ENCODE data around the gene CDKAL1. TPM values are rescaled to one million over a fixed set of nuclear protein-coding genes. Genes with fewer than 3 reads are reported as not detected.

CDKAL1 gene
- total and polyA plus RNA-seq, 2 donors (not counting 3 experiments of a cell fraction or from before 2014, with no cell fraction given), result 6.1 to 20.5 TPM

DNA sequence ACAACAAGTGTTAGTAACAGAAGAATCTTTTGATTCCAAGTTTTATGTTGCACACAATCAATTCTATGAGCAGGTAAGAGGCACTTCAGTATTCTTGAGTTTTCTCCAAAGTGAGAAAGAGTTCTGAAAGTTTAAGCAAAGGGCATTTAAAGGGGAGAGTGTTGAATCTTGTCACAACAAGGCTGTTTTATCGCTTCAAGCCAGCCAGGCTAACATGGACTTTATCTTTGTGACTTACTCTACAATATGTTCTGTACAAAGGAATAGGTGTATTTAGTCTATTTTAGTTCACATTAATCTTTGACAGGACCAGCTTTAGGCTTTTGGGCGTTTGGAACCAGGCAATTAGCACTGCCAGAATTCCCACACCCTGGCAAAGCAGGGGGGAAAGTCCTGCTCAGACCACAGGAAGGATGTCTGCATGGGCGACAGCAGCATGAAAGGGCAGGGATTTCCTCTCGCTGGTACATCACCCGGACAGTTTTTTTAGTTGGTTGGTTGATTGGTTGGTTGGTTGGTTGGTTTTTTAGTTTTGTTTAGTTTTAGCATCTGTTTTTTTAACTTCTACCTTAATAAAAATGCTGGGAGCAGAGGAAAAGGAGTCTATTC, 663.9 kb downstream of the CDKAL1 start:
- ChIA-PET CTCF (no interaction called here), POLR2A (no interaction called here)
- no peaks in the 10 kb centered on the region for H3K9me1 ChIP-seq (replicated peaks; ENCODE audit: control insufficient read depth, extremely low read depth, insufficient read depth, low read length)
- no peaks in the 10 kb centered on the region for H3K9me3 ChIP-seq (replicated peaks; ENCODE audit: control insufficient read depth, insufficient read depth, low read length)
- H3K27me3 ChIP-seq (ENCODE audit: control insufficient read depth in 2 of 2, insufficient read depth in 2 of 2, low read length in 2 of 2), result no peaks in the 10 kb centered on the region
- TF ChIP-seq POLR2AphosphoS5 (IDR thresholded peaks at IDR 0.05; ENCODE audit: insufficient read depth, low read depth, low read length) (no peak), MYC (IDR thresholded peaks at IDR 0.05; ENCODE audit: low read depth, low read length) (no peak), JUN (IDR thresholded peaks at IDR 0.05; ENCODE audit: borderline replicate concordance, insufficient read depth, insufficient read length, low read depth) (no peak), FOS (IDR thresholded peaks at IDR 0.05; ENCODE audit: borderline replicate concordance, insufficient read depth, low read length) (no peak)
- TF ChIP-seq, protein P1, sequence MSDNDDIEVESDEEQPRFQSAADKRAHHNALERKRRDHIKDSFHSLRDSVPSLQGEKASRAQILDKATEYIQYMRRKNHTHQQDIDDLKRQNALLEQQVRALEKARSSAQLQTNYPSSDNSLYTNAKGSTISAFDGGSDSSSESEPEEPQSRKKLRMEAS (IDR thresholded peaks at IDR 0.05; ENCODE audit: insufficient read depth, insufficient read length), result no peak
- no peak overlapping the region for H3K4me2 ChIP-seq (ENCODE audit: insufficient read depth, low read length)
- H3K4me3 ChIP-seq (replicated peaks in 1 of 3; ENCODE audit: insufficient read depth in 1 of 3, low read depth in 1 of 3, low read length in 3 of 3), result no peak overlapping the region
- H4K20me1 ChIP-seq (replicated peaks; ENCODE audit: control insufficient read depth, extremely low read depth, insufficient read depth, low read length), result no peaks in the 10 kb centered on the region
- H3K9ac ChIP-seq (replicated peaks; ENCODE audit: extremely low read depth, insufficient read depth, low read length), result no peak overlapping the region
- no peak for FAIRE-seq
- no peak overlapping the region for H3K27ac ChIP-seq (ENCODE audit: insufficient read depth, low read depth, low read length)
- no peaks in the 10 kb centered on the region for H3K4me1 ChIP-seq (ENCODE audit: control insufficient read depth, extremely low read depth, insufficient read depth, low read length)
- H3K36me3 ChIP-seq (ENCODE audit: control insufficient read depth in 2 of 2, extremely low read depth in 1 of 2, insufficient read depth in 2 of 2, low read length in 2 of 2), result no peaks in the 10 kb centered on the region
- no TSS peak for BruUV-seq (replicated peaks)
- H3K79me2 ChIP-seq (ENCODE audit: control insufficient read depth, insufficient read depth, low read length), result no peaks in the 10 kb centered on the region
- dilution Hi-C loops (cut with MboI; ENCODE audit: extremely low pct_ligation_motif_present, low sequenced_read_pairs), result no loop called here
- H2AFZ ChIP-seq (ENCODE audit: low read depth, low read length), result no peak overlapping the region
- intact Hi-C loops (cut with micrococcal nuclease), result no loop called here
- DNase-seq (ENCODE audit: low read depth, low spot score), result no peak

DNA sequence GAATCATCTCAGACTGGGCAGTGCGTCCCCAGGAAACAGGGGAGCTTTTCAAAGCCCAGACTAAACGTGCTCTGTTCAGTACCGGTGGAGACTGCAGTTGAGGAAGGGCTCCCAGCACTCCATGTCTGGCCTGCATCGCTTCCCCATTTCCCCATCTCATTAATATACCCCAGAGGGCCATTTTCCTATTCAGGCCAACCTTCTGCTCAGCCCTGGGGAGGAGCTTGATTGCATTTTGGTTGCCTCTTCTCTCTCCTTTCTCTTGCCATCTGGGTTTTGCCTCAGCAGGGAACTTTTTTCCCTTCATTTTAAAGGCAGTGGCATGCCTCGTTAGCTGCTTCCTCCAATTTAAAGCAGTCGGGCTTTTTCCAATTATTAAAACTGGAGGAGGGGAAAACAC, 665.0 kb downstream of the CDKAL1 start:
- no peaks in the 10 kb centered on the region for H3K79me2 ChIP-seq (ENCODE audit: control insufficient read depth, insufficient read depth, low read length)
- no peaks in the 10 kb centered on the region for H4K20me1 ChIP-seq (replicated peaks; ENCODE audit: control insufficient read depth, extremely low read depth, insufficient read depth, low read length)
- TF ChIP-seq POLR2AphosphoS5 (IDR thresholded peaks at IDR 0.05; ENCODE audit: insufficient read depth, low read depth, low read length) (no peak), CTCF (IDR thresholded peaks at IDR 0.05; ENCODE audit: extremely low read depth in 1 of 2, insufficient read depth in 1 of 2, low read depth in 1 of 2, low read length in 2 of 2) (no peak), FOS (IDR thresholded peaks at IDR 0.05; ENCODE audit: borderline replicate concordance, insufficient read depth, low read length) (no peak), GATA2 (IDR thresholded peaks at IDR 0.05; ENCODE audit: insufficient read depth, insufficient read length, low read depth, low read length) (no peak), POLR2A (IDR thresholded peaks at IDR 0.05; ENCODE audit: low read depth, low read length) (no peak)
- no peak overlapping the region for H3K4me3 ChIP-seq (replicated peaks in 1 of 3; ENCODE audit: insufficient read depth in 1 of 3, low read depth in 1 of 3, low read length in 3 of 3)
- no peaks in the 10 kb centered on the region for H3K27me3 ChIP-seq (ENCODE audit: control insufficient read depth in 2 of 2, insufficient read depth in 2 of 2, low read length in 2 of 2)
- POLR2A ChIA-PET, result no interaction called here
- no peak overlapping the region for H3K27ac ChIP-seq (ENCODE audit: insufficient read depth, low read depth, low read length)
- intact Hi-C loops (cut with micrococcal nuclease) (no loop called here), dilution Hi-C loops (cut with MboI; ENCODE audit: extremely low pct_ligation_motif_present, low sequenced_read_pairs) (no loop called here)
- H3K9me3 ChIP-seq (replicated peaks; ENCODE audit: control insufficient read depth, insufficient read depth, low read length), result no peaks in the 10 kb centered on the region
- H3K4me1 ChIP-seq (ENCODE audit: control insufficient read depth, extremely low read depth, insufficient read depth, low read length), result no peaks in the 10 kb centered on the region
- no peaks in the 10 kb centered on the region for H3K36me3 ChIP-seq (ENCODE audit: control insufficient read depth in 2 of 2, extremely low read depth in 1 of 2, insufficient read depth in 2 of 2, low read length in 2 of 2)
- no peak overlapping the region for H2AFZ ChIP-seq (ENCODE audit: low read depth, low read length)
- FAIRE-seq, result no peak
- no peaks in the 10 kb centered on the region for H3K9me1 ChIP-seq (replicated peaks; ENCODE audit: control insufficient read depth, extremely low read depth, insufficient read depth, low read length)
- no TSS peak for BruUV-seq (replicated peaks)
- no peak overlapping the region for H3K9ac ChIP-seq (replicated peaks; ENCODE audit: extremely low read depth, insufficient read depth, low read length)
- no peak for DNase-seq (ENCODE audit: low read depth, low spot score)
- H3K4me2 ChIP-seq (ENCODE audit: insufficient read depth, low read length), result no peak overlapping the region
- CTCF ChIA-PET, result no interaction called here
